HG03571 (cell line): ENCODE data around the gene LIMA1.
A peak's percentile ranks its signal among the peaks of the same experiment; 100 is the strongest.
"Not testable (repeated sequence)": the region's sequence is repeated elsewhere in the genome, so short reads cannot be mapped to it uniquely, and the experiment has no call there.

Experiments
- ATAC-seq: cut with Tn5 transposase; IDR thresholded peaks from one replicate; pipeline ENCODE4 v1.9.1; 2021; ENCODE audit not compliant: unreplicated experiment

Gene LIMA1

GRCh38 chr12:50187084-50187900 lies 96.0 kb downstream of the LIMA1 start:
- ATAC-seq: no peak

GRCh38 chr12:50186681-50187080 lies 96.6 kb downstream of the LIMA1 start:
- no peak for ATAC-seq

- no peak for ATAC-seq
Observed at GRCh38 chr12:50185970-50186663, 97.2 kb downstream of the LIMA1 start.

- no peak for ATAC-seq
Observed at GRCh38 chr12:50185301-50185895, 97.9 kb downstream of the LIMA1 start.

GRCh38 chr12:50184261-50184660 lies 99.1 kb downstream of the LIMA1 start:
- no peak for ATAC-seq

GRCh38 chr12:50182461-50182860 lies 100.9 kb downstream of the LIMA1 start:
- no peak for ATAC-seq

GRCh38 chr12:50181691-50182090 lies 101.6 kb downstream of the LIMA1 start:
- ATAC-seq: no peak

GRCh38 chr12:50175716-50176026 lies 107.6 kb downstream of the LIMA1 start:
- no peak for ATAC-seq

- ATAC-seq: no peak
Observed at GRCh38 chr12:50174971-50175715, 108.2 kb downstream of the LIMA1 start.

- peak; percentile 98 for ATAC-seq
Observed at GRCh38 chr12:50167049-50167828, 116.1 kb downstream of the LIMA1 start, which contains the start of gene CERS5. TSS of gene CERS5 (minus strand) at chr12:50167369. CDS start at chr12:50167297, 72 bp downstream.

- ATAC-seq: no peak
Observed at GRCh38 chr12:50166799-50167048, 116.6 kb downstream of the LIMA1 start.

GRCh38 chr12:50164963-50165362 lies 118.4 kb downstream of the LIMA1 start:
- ATAC-seq: no peak

GRCh38 chr12:50162230-50162629 lies 121.1 kb downstream of the LIMA1 start:
- ATAC-seq: no peak

- ATAC-seq: no peak
Observed at GRCh38 chr12:50160643-50161042, 122.7 kb downstream of the LIMA1 start.

GRCh38 chr12:50157259-50157658 lies 126.1 kb downstream of the LIMA1 start:
- no peak for ATAC-seq

- no peak for ATAC-seq
Observed at GRCh38 chr12:50156641-50157040, 126.7 kb downstream of the LIMA1 start.

GRCh38 chr12:50154947-50155346 lies 128.4 kb downstream of the LIMA1 start:
- ATAC-seq: not testable (repeated sequence)

- no peak for ATAC-seq
Observed at GRCh38 chr12:50151047-50151687, 132.2 kb downstream of the LIMA1 start.

GRCh38 chr12:50149311-50149710 lies 134.0 kb downstream of the LIMA1 start:
- no peak for ATAC-seq

- ATAC-seq: not testable (repeated sequence)
Observed at GRCh38 chr12:50148011-50148410, 135.3 kb downstream of the LIMA1 start.
